Astrocyte (in vitro differentiated cells and primary cell): Measurements from ENCODE around the gene JUP. TPM values are rescaled to one million over a fixed set of nuclear protein-coding genes. Genes with fewer than 3 reads are reported as not detected.

Source experiments
- DNase-seq: peaks from one replicate; pipeline ENCODE4 v3.0.0-alpha.2; 2010; ENCODE audit warnings: low read depth
- FAIRE-seq: peaks from 2 replicates; lab custom pipeline; 2011; peaks lifted over from hg19 to GRCh38; lab: Jason Lieb, UNC
- H2AFZ ChIP-seq: 2 replicates; pipeline ENCODE4 v1.6.0; 2012; ENCODE audit warnings: low read depth, low read length, inconsistent platforms
- H3K27ac ChIP-seq: 2 replicates; pipeline ENCODE4 v1.5.1; 2011; ENCODE audit warnings: low read depth, low read length, inconsistent platforms
- H3K27me3 ChIP-seq: 2 replicates; pipeline ENCODE4 v1.6.0; 2011; ENCODE audit warnings: low read length, inconsistent platforms; ENCODE audit not compliant: insufficient read depth
- H3K36me3 ChIP-seq: 2 replicates; pipeline ENCODE4 v1.5.1; 2011; ENCODE audit warnings: low read length, inconsistent platforms; ENCODE audit not compliant: insufficient read depth
- H3K4me1 ChIP-seq: 2 replicates; pipeline ENCODE4 v1.5.1; 2011; ENCODE audit warnings: low read length, inconsistent platforms; ENCODE audit not compliant: insufficient read depth
- H3K4me2 ChIP-seq: 2 replicates; pipeline ENCODE4 v1.6.0; 2012; ENCODE audit warnings: low read length, inconsistent platforms
- H3K4me3 ChIP-seq: 2 replicates; pipeline ENCODE4 v1.5.1; 2011; ENCODE audit warnings: low read depth, mild to moderate bottlenecking, low read length, inconsistent platforms; ENCODE audit not compliant: insufficient read depth
- H3K79me2 ChIP-seq: 2 replicates; pipeline ENCODE4 v1.6.0; 2012; ENCODE audit warnings: mild to moderate bottlenecking, low read length, inconsistent platforms; ENCODE audit not compliant: insufficient read depth
- H3K9ac ChIP-seq: 2 replicates; pipeline ENCODE4 v1.6.0; 2012; ENCODE audit warnings: mild to moderate bottlenecking, low read length, inconsistent platforms
- H3K9me3 ChIP-seq: 2 replicates; pipeline ENCODE4 v1.5.1; 2012; ENCODE audit warnings: low read depth, mild to moderate bottlenecking, low read length, inconsistent platforms; ENCODE audit not compliant: insufficient read depth
- H4K20me1 ChIP-seq: 2 replicates; pipeline ENCODE4 v1.6.0; 2012; ENCODE audit warnings: low read length, inconsistent platforms; ENCODE audit not compliant: insufficient read depth
- H3K27ac Mint-ChIP-seq: one replicate; pipeline ENCODE4 v1.8.0; 2021; ENCODE audit warnings: mild to moderate bottlenecking, mixed read lengths; ENCODE audit not compliant: unreplicated experiment
- H3K27me3 Mint-ChIP-seq: one replicate; pipeline ENCODE4 v1.8.0; 2021; ENCODE audit warnings: low read depth, mixed read lengths; ENCODE audit not compliant: unreplicated experiment
- H3K36me3 Mint-ChIP-seq: one replicate; pipeline ENCODE4 v1.8.0; 2021; ENCODE audit warnings: low read depth, mixed read lengths; ENCODE audit not compliant: unreplicated experiment
- H3K4me1 Mint-ChIP-seq: one replicate; pipeline ENCODE4 v1.8.0; 2021; ENCODE audit warnings: low read depth, mixed read lengths; ENCODE audit not compliant: unreplicated experiment
- H3K4me3 Mint-ChIP-seq: one replicate; pipeline ENCODE4 v1.8.0; 2021; ENCODE audit warnings: mild to moderate bottlenecking, moderate library complexity, mixed read lengths; ENCODE audit not compliant: unreplicated experiment
- H3K9me3 Mint-ChIP-seq: one replicate; pipeline ENCODE4 v1.8.0; 2021; ENCODE audit warnings: mild to moderate bottlenecking, mixed read lengths; ENCODE audit not compliant: unreplicated experiment
- EZH2 ChIP-seq: IDR thresholded peaks from 2 replicates; pipeline ENCODE4 v1.6.1; 2012; ENCODE audit warnings: mild to moderate bottlenecking, low read length, inconsistent platforms; ENCODE audit not compliant: insufficient read depth
- total RNA-seq: library from RNA; stranded (reverse); gene quantifications from 2 replicates; pipeline ENCODE4 v1.2.1, GENCODE V29; 2021
- TF ChIP-seq, protein P1 (sequence below): IDR thresholded peaks from 2 replicates; pipeline ENCODE4 v1.5.1; 2011; ENCODE audit warnings: low read depth, mild to moderate bottlenecking, inconsistent platforms, low read length, moderate library complexity; ENCODE audit not compliant: insufficient read depth

JUP gene
- total RNA-seq, 1 donor from 2014 or later: 236 TPM

- H3K36me3 ChIP-seq: peaks cover 5% of the 10 kb centered on the region
- Mint-ChIP-seq H3K27ac (peak overlapping the region; percentile 37), H3K4me3 (no peak overlapping the region), H3K4me1 (peaks cover 14% of the 10 kb centered on the region), H3K36me3 (peaks cover 10% of the 10 kb centered on the region), H3K9me3 (no peaks in the 10 kb centered on the region), H3K27me3 (no peaks in the 10 kb centered on the region)
- no peak for TF ChIP-seq EZH2
- TF ChIP-seq, protein P1, sequence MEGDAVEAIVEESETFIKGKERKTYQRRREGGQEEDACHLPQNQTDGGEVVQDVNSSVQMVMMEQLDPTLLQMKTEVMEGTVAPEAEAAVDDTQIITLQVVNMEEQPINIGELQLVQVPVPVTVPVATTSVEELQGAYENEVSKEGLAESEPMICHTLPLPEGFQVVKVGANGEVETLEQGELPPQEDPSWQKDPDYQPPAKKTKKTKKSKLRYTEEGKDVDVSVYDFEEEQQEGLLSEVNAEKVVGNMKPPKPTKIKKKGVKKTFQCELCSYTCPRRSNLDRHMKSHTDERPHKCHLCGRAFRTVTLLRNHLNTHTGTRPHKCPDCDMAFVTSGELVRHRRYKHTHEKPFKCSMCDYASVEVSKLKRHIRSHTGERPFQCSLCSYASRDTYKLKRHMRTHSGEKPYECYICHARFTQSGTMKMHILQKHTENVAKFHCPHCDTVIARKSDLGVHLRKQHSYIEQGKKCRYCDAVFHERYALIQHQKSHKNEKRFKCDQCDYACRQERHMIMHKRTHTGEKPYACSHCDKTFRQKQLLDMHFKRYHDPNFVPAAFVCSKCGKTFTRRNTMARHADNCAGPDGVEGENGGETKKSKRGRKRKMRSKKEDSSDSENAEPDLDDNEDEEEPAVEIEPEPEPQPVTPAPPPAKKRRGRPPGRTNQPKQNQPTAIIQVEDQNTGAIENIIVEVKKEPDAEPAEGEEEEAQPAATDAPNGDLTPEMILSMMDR: peak; percentile 91
- H3K79me2 ChIP-seq: no peaks in the 10 kb centered on the region
- H3K27ac ChIP-seq: no peak overlapping the region
- H3K9me3 ChIP-seq: no peaks in the 10 kb centered on the region
- DNase-seq (peak; percentile 41), FAIRE-seq (peak; percentile 80)
- no peak overlapping the region for H3K4me3 ChIP-seq
- peaks cover 11% of the 10 kb centered on the region for H4K20me1 ChIP-seq
- peaks cover 10% of the 10 kb centered on the region for H3K4me1 ChIP-seq
- no peak overlapping the region for H2AFZ ChIP-seq
- H3K9ac ChIP-seq: no peak overlapping the region
- no peaks in the 10 kb centered on the region for H3K27me3 ChIP-seq
- peak overlapping the region; percentile 65 for H3K4me2 ChIP-seq
These were observed 15.1 kb upstream of the JUP start for GRCh38 chr17:41801374-41802271.

GRCh38 chr17:41800601-41801373 lies 14.3 kb upstream of the JUP start:
- no peak for FAIRE-seq
- TF ChIP-seq, protein P1: no peak
- TF ChIP-seq EZH2: no peak
- Histone ChIP-seq H3K4me1 (peaks cover 10% of the 10 kb centered on the region), H3K27ac (no peak overlapping the region), H2AFZ (no peak overlapping the region), H3K9me3 (no peaks in the 10 kb centered on the region), H4K20me1 (peaks cover 7% of the 10 kb centered on the region), H3K27me3 (no peaks in the 10 kb centered on the region), H3K36me3 (no peaks in the 10 kb centered on the region), H3K4me3 (no peak overlapping the region), H3K9ac (no peak overlapping the region), H3K4me2 (peak overlapping the region; percentile 65), H3K79me2 (no peaks in the 10 kb centered on the region)
- Mint-ChIP-seq H3K27ac (peak overlapping the region; percentile 37), H3K27me3 (no peaks in the 10 kb centered on the region), H3K36me3 (peaks cover 7% of the 10 kb centered on the region), H3K9me3 (no peaks in the 10 kb centered on the region), H3K4me1 (peaks cover 14% of the 10 kb centered on the region), H3K4me3 (no peak overlapping the region)
- DNase-seq: peak; percentile 69
